ENCODE measurements around the gene DYDC2. TPM values are rescaled to one million over a fixed set of nuclear protein-coding genes. Genes with fewer than 3 reads are reported as not detected.
A peak's percentile ranks its signal among the peaks of the same experiment; 100 is the strongest.

Gene DYDC2, protein sequence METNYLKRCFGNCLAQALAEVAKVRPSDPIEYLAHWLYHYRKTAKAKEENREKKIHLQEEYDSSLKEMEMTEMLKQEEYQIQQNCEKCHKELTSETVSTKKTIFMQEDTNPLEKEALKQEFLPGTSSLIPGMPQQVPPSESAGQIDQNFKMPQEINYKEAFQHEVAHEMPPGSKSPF
- total RNA-seq (1 to 10 TPM; 1.8 to 4.5 TPM), polyA plus RNA-seq (ENCODE audit: insufficient read depth, low read depth, low replicate concordance) (22.8 TPM)
- long read RNA-seq, donor 1, partial matches to known transcripts = 0 of 1 reads
- long read RNA-seq, donor 1, other reads (novel, unspliced or antisense) = 0 of 1 reads
- long read RNA-seq, donor 2 = 0 reads

DNA sequence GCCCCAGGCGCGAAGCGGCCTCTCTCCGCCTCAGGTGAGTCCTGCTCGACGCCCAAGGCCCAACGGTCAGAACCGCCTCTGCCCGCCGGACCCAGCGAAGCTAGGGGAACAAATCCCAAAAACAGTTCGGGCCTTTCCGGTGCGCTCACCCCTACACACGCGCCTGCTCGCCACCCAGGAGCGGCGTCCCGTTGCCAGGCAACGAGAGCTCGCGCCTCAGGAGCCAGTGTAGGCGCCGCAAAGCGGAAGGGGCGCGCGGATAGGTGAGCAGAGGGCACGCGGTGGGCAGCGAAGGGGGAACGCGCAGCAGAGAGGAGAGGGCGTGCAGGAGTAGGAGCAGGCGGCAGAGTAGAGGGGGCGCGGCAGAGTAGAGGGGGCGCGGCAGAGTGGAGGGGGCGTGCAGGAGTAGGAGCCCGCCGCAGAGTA is at the start of gene DYDC2, which contains the start of gene DYDC1:
TSS of gene DYDC2 (plus strand) at position 219 of the 426 bp plus-strand sequence. CDS start 5,663 bp downstream, outside the sequence.
TSS of gene DYDC1 (minus strand) at position 193 of the 426 bp plus-strand sequence. CDS start 4,154 bp downstream, outside the sequence.
- TF ChIP-seq, protein P1, sequence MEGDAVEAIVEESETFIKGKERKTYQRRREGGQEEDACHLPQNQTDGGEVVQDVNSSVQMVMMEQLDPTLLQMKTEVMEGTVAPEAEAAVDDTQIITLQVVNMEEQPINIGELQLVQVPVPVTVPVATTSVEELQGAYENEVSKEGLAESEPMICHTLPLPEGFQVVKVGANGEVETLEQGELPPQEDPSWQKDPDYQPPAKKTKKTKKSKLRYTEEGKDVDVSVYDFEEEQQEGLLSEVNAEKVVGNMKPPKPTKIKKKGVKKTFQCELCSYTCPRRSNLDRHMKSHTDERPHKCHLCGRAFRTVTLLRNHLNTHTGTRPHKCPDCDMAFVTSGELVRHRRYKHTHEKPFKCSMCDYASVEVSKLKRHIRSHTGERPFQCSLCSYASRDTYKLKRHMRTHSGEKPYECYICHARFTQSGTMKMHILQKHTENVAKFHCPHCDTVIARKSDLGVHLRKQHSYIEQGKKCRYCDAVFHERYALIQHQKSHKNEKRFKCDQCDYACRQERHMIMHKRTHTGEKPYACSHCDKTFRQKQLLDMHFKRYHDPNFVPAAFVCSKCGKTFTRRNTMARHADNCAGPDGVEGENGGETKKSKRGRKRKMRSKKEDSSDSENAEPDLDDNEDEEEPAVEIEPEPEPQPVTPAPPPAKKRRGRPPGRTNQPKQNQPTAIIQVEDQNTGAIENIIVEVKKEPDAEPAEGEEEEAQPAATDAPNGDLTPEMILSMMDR (IDR thresholded peaks at IDR 0.05) = no peak
- no peak for TF ChIP-seq POLR2A (IDR thresholded peaks at IDR 0.05)
- H3K27me3 ChIP-seq = no peaks in the 10 kb centered on the region
- no peaks in the 10 kb centered on the region for H3K9me3 ChIP-seq
- peaks cover 6% of the 10 kb centered on the region for H3K4me1 ChIP-seq
- WGBS, 2 donors = 2 to 3% methylated on average over 23 to 43 of the region's 43 CpGs
- H3K4me3 ChIP-seq = peak within 1 kb of the TSS; percentile 48 to 61
- no peaks in the 10 kb centered on the region for H3K36me3 ChIP-seq (ENCODE audit: low read depth, missing control alignments)
- intact Hi-C loops (cut with DNase I; ENCODE audit: low total_unique reads) = no loop called here
- DNase-seq = peak; percentile 80
- no peak within 1 kb of the TSS for H3K27ac ChIP-seq

DNA sequence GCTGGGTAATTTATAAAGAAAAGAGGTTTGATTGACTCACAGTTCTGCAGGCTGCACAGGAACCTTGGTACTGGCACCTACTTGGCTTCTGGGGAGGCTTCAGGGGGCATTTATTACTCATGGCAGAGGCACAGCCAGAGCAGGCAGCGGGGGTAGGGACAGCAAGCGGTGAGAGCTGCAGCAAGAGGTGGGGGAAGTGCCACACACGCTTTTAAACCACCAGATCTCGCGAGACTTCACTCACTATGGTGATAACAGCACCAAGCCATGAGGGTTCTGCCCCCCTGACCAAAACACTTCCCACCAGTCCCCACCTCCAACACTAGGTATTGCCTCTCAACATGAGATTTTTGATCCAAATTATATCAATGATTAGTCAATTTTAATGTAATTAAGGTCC is 43.1 kb upstream of the DYDC2 start:
- Histone ChIP-seq H3K4me3 (no peak overlapping the region), H3K36me3 (ENCODE audit: low read depth, missing control alignments) (no peaks in the 10 kb centered on the region), H3K27me3 (no peaks in the 10 kb centered on the region), H3K9me3 (no peaks in the 10 kb centered on the region), H3K27ac (no peak overlapping the region), H3K4me1 (no peaks in the 10 kb centered on the region)
- TF ChIP-seq POLR2A (IDR thresholded peaks at IDR 0.05) = no peak
- TF ChIP-seq, protein P1 (IDR thresholded peaks at IDR 0.05) = no peak
- WGBS, 2 donors = 71 to 82% methylated on average over 5 of the region's 5 CpGs
- intact Hi-C loops (cut with DNase I; ENCODE audit: low total_unique reads) = no loop called here
- DNase-seq = peak; percentile 30

DNA sequence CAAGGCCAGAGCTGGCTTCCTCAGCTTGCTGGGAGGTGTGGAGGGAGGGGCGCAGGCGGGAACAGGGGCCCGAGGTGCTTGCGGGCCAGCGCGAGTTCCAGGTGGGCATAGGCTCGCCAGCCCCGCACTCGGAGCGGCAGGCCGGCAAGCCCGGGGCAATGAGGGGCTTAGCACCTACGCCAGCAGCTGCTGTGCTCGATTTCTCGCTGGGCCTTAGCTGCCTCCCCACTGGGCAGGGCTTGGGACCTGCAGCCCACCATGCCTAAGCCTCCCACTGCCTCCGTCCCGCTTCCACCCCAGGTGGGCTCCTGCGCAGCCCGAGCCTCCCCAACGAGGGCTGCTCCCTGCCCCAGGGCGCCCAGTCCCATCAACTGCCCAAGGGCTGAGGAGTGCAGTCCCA is 41.2 kb upstream of the DYDC2 start:
- Histone ChIP-seq H3K4me3 (peak overlapping the region in 1 of 2 donors; percentile 39), H3K27ac (no peak overlapping the region), H3K9me3 (no peaks in the 10 kb centered on the region), H3K27me3 (no peaks in the 10 kb centered on the region), H3K36me3 (ENCODE audit: low read depth, missing control alignments) (no peaks in the 10 kb centered on the region), H3K4me1 (no peaks in the 10 kb centered on the region)
- no peak for DNase-seq
- 80 to 100% methylated on average over 4 to 14 of the region's 21 CpGs for WGBS, 2 donors
- intact Hi-C loops (cut with DNase I; ENCODE audit: low total_unique reads) = no loop called here
- TF ChIP-seq, protein P1 (IDR thresholded peaks at IDR 0.05) = no peak
- no peak for TF ChIP-seq POLR2A (IDR thresholded peaks at IDR 0.05)

DNA sequence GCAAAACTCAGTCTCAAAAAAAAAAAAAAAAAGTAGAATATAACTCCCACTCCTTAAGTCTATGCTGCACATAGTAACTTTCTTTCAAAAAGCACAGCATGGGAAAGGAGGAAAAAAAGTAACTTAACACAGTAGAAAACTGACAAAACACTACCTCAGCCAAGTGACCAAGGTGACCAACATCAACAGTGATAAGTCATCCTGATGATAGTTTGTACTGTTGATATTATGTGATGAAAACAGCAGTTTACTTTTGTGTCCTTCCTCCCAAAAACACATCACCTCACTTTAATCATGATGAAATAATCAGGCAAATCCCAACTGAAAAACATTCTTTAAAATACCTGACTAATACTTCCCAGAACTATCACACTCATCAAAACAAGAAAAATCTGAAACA is 37.8 kb upstream of the DYDC2 start:
- intact Hi-C loops (cut with DNase I; ENCODE audit: low total_unique reads) = no loop called here
- DNase-seq = no peak
- no peak overlapping the region for H3K27ac ChIP-seq
- H3K27me3 ChIP-seq = no peaks in the 10 kb centered on the region
- H3K36me3 ChIP-seq (ENCODE audit: low read depth, missing control alignments) = no peaks in the 10 kb centered on the region
- no peaks in the 10 kb centered on the region for H3K9me3 ChIP-seq
- TF ChIP-seq, protein P1 (IDR thresholded peaks at IDR 0.05) = no peak
- no peak for TF ChIP-seq POLR2A (IDR thresholded peaks at IDR 0.05)
- no peak overlapping the region for H3K4me3 ChIP-seq
- H3K4me1 ChIP-seq = no peaks in the 10 kb centered on the region

DNA sequence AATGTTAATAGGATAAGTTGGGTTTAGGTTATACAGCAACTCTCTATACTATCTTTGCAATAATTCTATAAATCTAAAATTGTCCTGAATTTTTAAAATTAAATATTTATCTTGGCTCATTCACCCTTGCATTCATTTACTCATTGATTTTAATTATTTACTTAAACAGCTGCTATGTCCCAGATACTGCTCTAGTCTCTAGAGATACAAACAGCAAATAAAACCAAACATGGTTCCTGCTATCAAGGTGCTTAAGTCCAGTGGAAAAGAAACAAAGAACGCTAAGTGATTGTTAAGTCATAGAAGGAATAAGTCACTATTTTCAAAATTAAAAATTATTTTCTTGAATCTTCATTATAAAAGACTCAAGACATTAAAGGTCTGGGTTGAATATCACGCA is 37.3 kb upstream of the DYDC2 start:
- H3K27me3 ChIP-seq = no peaks in the 10 kb centered on the region
- no peaks in the 10 kb centered on the region for H3K36me3 ChIP-seq (ENCODE audit: low read depth, missing control alignments)
- H3K4me1 ChIP-seq = no peaks in the 10 kb centered on the region
- H3K27ac ChIP-seq = no peak overlapping the region
- no peaks in the 10 kb centered on the region for H3K9me3 ChIP-seq
- no peak overlapping the region for H3K4me3 ChIP-seq
- intact Hi-C loops (cut with DNase I; ENCODE audit: low total_unique reads) = no loop called here
- 88 to 97% methylated on average over 2 of the region's 2 CpGs for WGBS, 2 donors
- DNase-seq = no peak
- TF ChIP-seq, protein P1 (IDR thresholded peaks at IDR 0.05) = no peak
- TF ChIP-seq POLR2A (IDR thresholded peaks at IDR 0.05) = no peak

Data from testis (tissue), 5 donors.